LNCAP (cell line): Measurements from ENCODE around the gene MOV10.

Experiments used
- TF ChIP-seq, protein P1 (sequence below): fragments of 450-650 bp; IDR thresholded peaks from 2 replicates; pipeline ENCODE4 v1.5.1; 2017; ENCODE audit warnings: mild to moderate bottlenecking

Gene MOV10

DNA sequence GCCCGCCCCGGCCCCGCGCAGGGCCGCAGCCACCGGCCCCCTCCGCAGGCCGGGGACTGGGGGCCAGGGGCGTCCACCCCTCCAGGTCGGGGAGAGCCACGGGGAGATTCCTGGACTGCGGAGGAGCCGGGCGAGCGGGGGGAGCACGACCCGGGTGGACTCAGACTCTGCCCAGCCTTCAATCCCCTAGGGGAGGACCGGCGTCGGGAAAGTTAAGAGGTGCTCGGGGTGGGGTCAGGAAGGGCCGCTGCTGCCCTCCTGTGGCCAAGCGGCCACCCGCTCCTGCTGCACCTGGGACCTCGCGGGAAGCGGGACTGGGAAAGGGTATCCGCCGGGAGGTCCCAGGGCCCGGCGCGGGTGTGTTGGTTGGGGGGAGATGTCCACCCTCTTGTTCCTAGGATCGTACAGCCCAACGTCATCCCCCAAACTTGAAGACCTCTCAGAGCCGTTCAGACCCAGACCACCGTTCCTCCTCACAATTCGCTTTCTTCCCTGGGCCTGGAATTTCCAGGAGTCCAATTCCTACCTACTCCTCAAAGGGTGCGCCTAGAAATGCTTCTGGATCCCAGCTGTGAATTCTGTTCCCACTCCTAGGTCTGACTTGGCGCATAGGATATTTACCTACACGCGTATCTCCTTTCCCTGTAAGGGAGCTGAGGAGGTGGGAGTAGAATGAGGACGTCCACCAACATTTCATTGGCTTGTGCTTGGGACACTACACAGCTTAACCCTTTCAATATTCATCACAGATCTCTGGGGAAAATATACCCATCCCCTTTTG lies 33.0 kb downstream of the MOV10 start:
- TF ChIP-seq, protein P1, sequence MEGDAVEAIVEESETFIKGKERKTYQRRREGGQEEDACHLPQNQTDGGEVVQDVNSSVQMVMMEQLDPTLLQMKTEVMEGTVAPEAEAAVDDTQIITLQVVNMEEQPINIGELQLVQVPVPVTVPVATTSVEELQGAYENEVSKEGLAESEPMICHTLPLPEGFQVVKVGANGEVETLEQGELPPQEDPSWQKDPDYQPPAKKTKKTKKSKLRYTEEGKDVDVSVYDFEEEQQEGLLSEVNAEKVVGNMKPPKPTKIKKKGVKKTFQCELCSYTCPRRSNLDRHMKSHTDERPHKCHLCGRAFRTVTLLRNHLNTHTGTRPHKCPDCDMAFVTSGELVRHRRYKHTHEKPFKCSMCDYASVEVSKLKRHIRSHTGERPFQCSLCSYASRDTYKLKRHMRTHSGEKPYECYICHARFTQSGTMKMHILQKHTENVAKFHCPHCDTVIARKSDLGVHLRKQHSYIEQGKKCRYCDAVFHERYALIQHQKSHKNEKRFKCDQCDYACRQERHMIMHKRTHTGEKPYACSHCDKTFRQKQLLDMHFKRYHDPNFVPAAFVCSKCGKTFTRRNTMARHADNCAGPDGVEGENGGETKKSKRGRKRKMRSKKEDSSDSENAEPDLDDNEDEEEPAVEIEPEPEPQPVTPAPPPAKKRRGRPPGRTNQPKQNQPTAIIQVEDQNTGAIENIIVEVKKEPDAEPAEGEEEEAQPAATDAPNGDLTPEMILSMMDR = peak; percentile 94

DNA sequence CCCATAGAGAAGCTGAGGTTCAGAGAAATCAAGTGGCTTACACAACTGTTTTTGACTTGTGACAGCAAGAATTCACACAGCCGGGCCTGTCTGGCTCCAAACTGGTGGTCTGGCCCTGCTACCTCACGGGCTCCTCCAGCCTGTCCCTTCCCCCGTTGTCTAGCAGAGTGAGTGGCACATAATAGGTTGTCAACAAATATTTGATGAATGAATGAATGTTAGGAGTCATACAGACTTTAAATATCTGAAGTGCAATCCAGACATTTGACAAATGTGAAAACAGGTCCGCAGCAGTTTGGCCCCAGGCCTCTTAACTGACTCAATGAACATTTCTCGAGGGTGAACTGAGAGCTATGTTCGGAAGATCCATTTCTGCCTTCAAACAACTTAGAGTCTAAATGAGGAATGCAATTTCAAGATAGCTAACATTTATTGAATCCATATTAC lies 33.6 kb downstream of the MOV10 start:
- TF ChIP-seq, protein P1 = no peak

DNA sequence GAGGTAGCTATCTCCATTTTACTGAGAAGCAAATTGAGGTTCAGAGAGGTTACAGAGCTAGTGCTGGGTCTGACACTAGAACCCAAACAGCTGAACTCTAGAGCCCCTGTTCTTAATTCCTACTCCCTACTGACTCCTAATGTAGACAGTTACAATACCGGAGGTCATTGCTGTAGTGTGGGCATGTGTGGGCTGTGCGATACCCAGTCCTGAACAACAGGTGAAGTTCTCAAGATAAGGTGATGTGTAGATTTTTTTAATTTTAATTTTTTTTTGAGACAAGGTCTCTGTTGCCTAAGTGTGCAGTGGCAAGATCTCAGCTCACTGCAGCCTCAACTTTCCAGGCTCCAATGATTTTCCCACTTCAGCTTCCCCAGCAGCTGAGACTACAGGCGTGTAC lies 34.0 kb downstream of the MOV10 start:
- TF ChIP-seq, protein P1 = no peak

DNA sequence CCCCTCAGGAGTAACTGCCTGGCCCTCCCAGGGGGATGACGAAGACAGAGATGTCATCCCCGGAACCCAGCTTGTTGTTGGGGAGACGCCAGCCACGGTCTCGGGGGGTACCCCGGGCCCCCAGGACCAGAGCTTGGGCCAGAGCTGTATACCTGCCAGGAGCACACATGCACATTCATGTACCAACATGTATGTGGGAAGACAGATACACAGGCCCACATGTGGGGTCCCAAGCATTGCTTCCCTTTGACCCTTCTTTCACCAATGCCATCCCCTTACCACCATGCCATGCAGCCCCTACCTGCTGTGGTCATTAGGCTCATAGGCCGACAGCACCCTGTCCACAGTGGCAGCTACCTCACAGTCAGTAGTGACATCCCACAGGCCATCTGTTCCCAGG lies 35.7 kb downstream of the MOV10 start:
- TF ChIP-seq, protein P1 = no peak

DNA sequence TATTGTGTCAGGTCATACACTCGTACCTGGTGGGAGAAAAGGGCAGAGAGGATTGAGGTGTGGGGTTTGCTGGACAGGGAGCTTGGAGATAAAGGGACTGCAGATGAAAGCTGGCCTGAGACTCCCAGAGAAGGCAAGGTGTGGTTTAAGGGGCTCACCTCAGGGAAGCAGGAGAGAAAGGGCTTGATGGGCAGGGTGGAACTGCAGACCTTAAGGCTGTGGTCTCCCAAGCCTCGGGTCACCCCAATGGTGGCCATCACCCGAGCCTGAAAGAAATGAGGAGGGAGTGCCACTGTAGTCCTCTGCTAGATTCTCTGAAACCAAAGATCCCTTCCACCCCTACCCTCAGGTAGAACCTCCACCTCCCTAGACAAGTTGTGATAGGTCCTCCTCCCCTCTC lies 36.1 kb downstream of the MOV10 start:
- TF ChIP-seq, protein P1 = no peak

DNA sequence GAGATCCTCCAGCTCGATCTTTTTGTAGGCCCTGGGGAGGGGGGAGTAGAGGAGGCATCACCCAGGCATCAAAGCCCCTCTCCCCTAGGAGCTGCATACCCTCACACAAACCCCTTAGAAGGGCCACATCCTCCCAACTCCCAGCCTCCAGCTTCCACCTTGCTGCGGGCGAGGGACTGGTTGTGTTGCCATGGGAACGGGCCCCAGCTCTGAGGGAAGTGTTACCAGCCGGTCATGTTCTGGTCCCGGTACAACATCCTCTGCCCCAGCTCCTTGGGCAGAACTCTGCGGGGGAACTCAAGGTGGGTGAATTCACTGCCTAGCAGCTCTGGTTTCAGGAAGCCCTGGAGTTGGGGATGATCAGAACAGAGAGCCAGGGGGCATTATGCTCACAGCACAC lies 36.6 kb downstream of the MOV10 start:
- TF ChIP-seq, protein P1 = no peak

DNA sequence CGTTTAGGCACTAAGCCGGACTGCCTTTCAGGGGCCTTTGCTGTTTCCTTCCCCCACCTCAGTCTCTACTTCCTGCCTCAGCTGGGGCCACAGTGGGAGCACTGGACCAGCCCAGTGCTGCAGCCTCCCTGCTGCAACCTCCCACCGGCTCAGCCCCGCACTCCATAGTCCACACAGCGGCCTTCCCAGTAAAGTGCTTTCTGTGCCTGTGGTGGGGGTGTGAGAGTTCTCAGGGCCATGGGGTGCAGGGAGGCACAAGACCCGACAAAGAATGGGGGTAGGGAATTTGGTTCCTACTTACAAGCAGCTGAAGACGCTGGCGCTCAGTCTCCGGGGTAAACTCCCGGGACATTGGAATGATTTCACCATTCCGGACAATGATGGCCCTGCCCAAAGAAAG lies 37.2 kb downstream of the MOV10 start:
- TF ChIP-seq, protein P1 = no peak
